Lower leg skin (tissue), 3 donors: ENCODE measurements around the gene CACNA1G.

ENCODE experiments used
- POLR2A ChIP-seq, 2 donors: fragments of 450-650 bp; IDR thresholded peaks; one replicate each; pipeline ENCODE4 v1.6.1; 2016 to 2017; ENCODE audit warnings: antibody characterized with exemption in 2 of 2, mild to moderate bottlenecking in 1 of 2, moderate library complexity in 1 of 2
- TF ChIP-seq, protein P1 (sequence below), 3 donors: fragments of 450-650 bp; IDR thresholded peaks; one replicate each; pipeline ENCODE4 v1.5.1; 2016; ENCODE audit warnings: antibody characterized with exemption in 3 of 3, mild to moderate bottlenecking in 3 of 3, moderate library complexity in 2 of 3

DNA sequence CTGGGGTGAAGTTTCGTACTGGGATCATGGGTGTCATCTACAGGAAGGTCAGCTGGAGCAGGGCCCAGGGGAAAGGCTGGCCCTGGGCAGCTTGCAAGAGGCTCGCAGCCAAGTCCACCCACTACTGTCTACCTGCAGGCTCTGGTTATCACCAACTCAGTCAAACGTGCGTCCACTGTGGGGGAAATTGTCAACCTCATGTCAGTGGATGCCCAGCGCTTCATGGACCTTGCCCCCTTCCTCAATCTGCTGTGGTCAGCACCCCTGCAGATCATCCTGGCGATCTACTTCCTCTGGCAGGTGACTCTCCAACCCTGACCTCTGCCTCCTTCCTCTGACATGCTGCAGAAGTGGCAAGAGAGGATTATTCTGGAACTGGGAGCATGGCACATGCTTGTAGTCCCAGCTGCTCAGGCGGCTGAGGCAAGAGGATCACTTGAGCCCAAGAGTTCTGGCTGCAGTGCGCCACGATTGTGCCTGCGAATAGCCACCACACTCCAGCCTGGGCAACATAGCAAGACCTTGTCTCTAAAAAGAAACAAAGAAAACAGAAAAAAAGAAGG lies 103.4 kb downstream of the CACNA1G start:
- TF ChIP-seq, protein P1, sequence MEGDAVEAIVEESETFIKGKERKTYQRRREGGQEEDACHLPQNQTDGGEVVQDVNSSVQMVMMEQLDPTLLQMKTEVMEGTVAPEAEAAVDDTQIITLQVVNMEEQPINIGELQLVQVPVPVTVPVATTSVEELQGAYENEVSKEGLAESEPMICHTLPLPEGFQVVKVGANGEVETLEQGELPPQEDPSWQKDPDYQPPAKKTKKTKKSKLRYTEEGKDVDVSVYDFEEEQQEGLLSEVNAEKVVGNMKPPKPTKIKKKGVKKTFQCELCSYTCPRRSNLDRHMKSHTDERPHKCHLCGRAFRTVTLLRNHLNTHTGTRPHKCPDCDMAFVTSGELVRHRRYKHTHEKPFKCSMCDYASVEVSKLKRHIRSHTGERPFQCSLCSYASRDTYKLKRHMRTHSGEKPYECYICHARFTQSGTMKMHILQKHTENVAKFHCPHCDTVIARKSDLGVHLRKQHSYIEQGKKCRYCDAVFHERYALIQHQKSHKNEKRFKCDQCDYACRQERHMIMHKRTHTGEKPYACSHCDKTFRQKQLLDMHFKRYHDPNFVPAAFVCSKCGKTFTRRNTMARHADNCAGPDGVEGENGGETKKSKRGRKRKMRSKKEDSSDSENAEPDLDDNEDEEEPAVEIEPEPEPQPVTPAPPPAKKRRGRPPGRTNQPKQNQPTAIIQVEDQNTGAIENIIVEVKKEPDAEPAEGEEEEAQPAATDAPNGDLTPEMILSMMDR (IDR thresholded peaks at IDR 0.05) = no peak
- no peak for TF ChIP-seq POLR2A (IDR thresholded peaks at IDR 0.05)
